Neural progenitor cell (in vitro differentiated cells): ENCODE results near the gene MX2. TPM values are rescaled to one million over a fixed set of nuclear protein-coding genes. Genes with fewer than 3 reads are reported as not detected.

ENCODE experiments used
- DNase-seq: peaks from one replicate; pipeline ENCODE4 v3.0.0-alpha.2; 2016; ENCODE audit warnings: low spot score
- H2AFZ ChIP-seq: fragments of 200-600 bp; sonication (generic); replicated peaks from 2 replicates; pipeline ENCODE4 v1.6.1; 2016; ENCODE audit warnings: antibody characterized with exemption
- H3F3A ChIP-seq: fragments of 200-600 bp; sonication (generic); 2 replicates; pipeline ENCODE4 v1.6.1; 2016; ENCODE audit warnings: antibody characterized with exemption, low read depth
- H3K27ac ChIP-seq: fragments of 200-600 bp; sonication (generic); 2 replicates; pipeline ENCODE4 v1.5.1; 2016; ENCODE audit warnings: mild to moderate bottlenecking
- H3K27me3 ChIP-seq: fragments of 200-600 bp; sonication (generic); 2 replicates; pipeline ENCODE4 v1.6.1; 2016; ENCODE audit warnings: mild to moderate bottlenecking, moderate library complexity
- H3K36me3 ChIP-seq: fragments of 200-600 bp; sonication (generic); 2 replicates; pipeline ENCODE4 v1.5.1; 2016
- H3K4me1 ChIP-seq: fragments of 200-600 bp; sonication (generic); 2 replicates; pipeline ENCODE4 v1.6.1; 2016; ENCODE audit warnings: mixed run types
- H3K4me2 ChIP-seq: fragments of 200-600 bp; sonication (generic); 2 replicates; pipeline ENCODE4 v1.6.1; 2016
- H3K4me3 ChIP-seq: fragments of 200-600 bp; sonication (generic); 2 replicates; pipeline ENCODE4 v1.5.1; 2016
- H3K79me2 ChIP-seq: fragments of 200-600 bp; sonication (generic); 2 replicates; pipeline ENCODE4 v1.6.1; 2016; ENCODE audit warnings: low read depth
- H3K9ac ChIP-seq: fragments of 200-600 bp; sonication (generic); 2 replicates; pipeline ENCODE4 v1.6.1; 2016
- H3K9me3 ChIP-seq: fragments of 200-600 bp; sonication (generic); 2 replicates; pipeline ENCODE4 v1.5.1; 2016; ENCODE audit warnings: low read depth
- H4K20me1 ChIP-seq: fragments of 200-600 bp; sonication (generic); 2 replicates; pipeline ENCODE4 v1.6.1; 2016; ENCODE audit warnings: low read depth
- H3K27ac Mint-ChIP-seq: 3 replicates; pipeline ENCODE4 v1.8.0; 2021; ENCODE audit warnings: mixed read lengths
- H3K27me3 Mint-ChIP-seq: 2 replicates; pipeline ENCODE4 v1.8.0; 2022; ENCODE audit warnings: low read depth, mild to moderate bottlenecking, inconsistent platforms, moderate library complexity, mixed read lengths; ENCODE audit not compliant: insufficient read depth
- H3K36me3 Mint-ChIP-seq: 3 replicates; pipeline ENCODE4 v1.8.0; 2021; ENCODE audit warnings: mixed read lengths
- H3K4me1 Mint-ChIP-seq: 3 replicates; pipeline ENCODE4 v1.8.0; 2021; ENCODE audit warnings: mixed read lengths
- H3K4me3 Mint-ChIP-seq: 3 replicates; pipeline ENCODE4 v1.8.0; 2021; ENCODE audit warnings: mild to moderate bottlenecking, moderate library complexity, mixed read lengths
- H3K9me3 Mint-ChIP-seq: 3 replicates; pipeline ENCODE4 v1.8.0; 2020; ENCODE audit warnings: mixed read lengths
- CTCF ChIP-seq: fragments of 200-600 bp; sonication (generic); IDR thresholded peaks from 2 replicates; pipeline ENCODE4 v1.5.1; 2017; ENCODE audit warnings: antibody characterized with exemption, mild to moderate bottlenecking
- EZH2 ChIP-seq: fragments of 200-600 bp; sonication (generic); IDR thresholded peaks from 2 replicates; pipeline ENCODE4 v1.6.1; 2017; ENCODE audit warnings: antibody characterized with exemption, mild to moderate bottlenecking, moderate library complexity
- EZH2phosphoT487 ChIP-seq: fragments of 200-600 bp; sonication (generic); IDR thresholded peaks from 2 replicates; pipeline ENCODE4 v1.6.1; 2017; ENCODE audit warnings: antibody characterized with exemption
- total RNA-seq: library from RNA; depleted of rRNA; stranded (reverse); fragments of >200 nt; gene quantifications from 2 replicates; pipeline ENCODE4 v1.2.3, GENCODE V29; 2015; ENCODE audit warnings: low replicate concordance

The MX2 gene
- total RNA-seq, 1 donor from 2014 or later = 3.3 TPM

GRCh38 chr21:41431788-41432548, 70.1 kb downstream of the MX2 start:
- no peak overlapping the region for H3K4me2 ChIP-seq
- H3K36me3 ChIP-seq = no peaks in the 10 kb centered on the region
- no peak overlapping the region for H2AFZ ChIP-seq
- no peak overlapping the region for H3K27ac Mint-ChIP-seq
- H3K4me1 Mint-ChIP-seq = peaks cover 2% of the 10 kb centered on the region
- TF ChIP-seq EZH2phosphoT487 (no peak), CTCF (no peak), EZH2 (no peak)
- peaks cover 11% of the 10 kb centered on the region for H3K27me3 Mint-ChIP-seq
- no peak for DNase-seq
- H4K20me1 ChIP-seq = no peaks in the 10 kb centered on the region
- no peaks in the 10 kb centered on the region for H3F3A ChIP-seq
- peaks cover 4% of the 10 kb centered on the region for H3K9me3 Mint-ChIP-seq
- H3K4me3 ChIP-seq = no peak overlapping the region
- H3K27me3 ChIP-seq = peaks cover 23% of the 10 kb centered on the region
- H3K79me2 ChIP-seq = no peaks in the 10 kb centered on the region
- no peak overlapping the region for H3K27ac ChIP-seq
- no peak overlapping the region for H3K9ac ChIP-seq
- H3K9me3 ChIP-seq = no peaks in the 10 kb centered on the region
- H3K4me1 ChIP-seq = no peaks in the 10 kb centered on the region
- no peak overlapping the region for H3K4me3 Mint-ChIP-seq
- no peaks in the 10 kb centered on the region for H3K36me3 Mint-ChIP-seq

- Mint-ChIP-seq H3K4me3 (no peak overlapping the region), H3K9me3 (peaks cover 4% of the 10 kb centered on the region), H3K27me3 (peaks cover 9% of the 10 kb centered on the region), H3K4me1 (peaks cover 2% of the 10 kb centered on the region), H3K36me3 (no peaks in the 10 kb centered on the region), H3K27ac (no peak overlapping the region)
- Histone ChIP-seq H3F3A (no peaks in the 10 kb centered on the region), H3K9ac (no peak overlapping the region), H4K20me1 (no peaks in the 10 kb centered on the region), H3K9me3 (no peaks in the 10 kb centered on the region), H2AFZ (no peak overlapping the region), H3K27me3 (peaks cover 15% of the 10 kb centered on the region), H3K4me1 (no peaks in the 10 kb centered on the region), H3K4me2 (no peak overlapping the region), H3K4me3 (no peak overlapping the region), H3K36me3 (no peaks in the 10 kb centered on the region), H3K27ac (no peak overlapping the region), H3K79me2 (no peaks in the 10 kb centered on the region)
- TF ChIP-seq CTCF = no peak
- TF ChIP-seq EZH2 = no peak
- no peak for TF ChIP-seq EZH2phosphoT487
- no peak for DNase-seq
Measured at GRCh38 chr21:41432562-41433460, 71.0 kb downstream of the MX2 start.

DNA sequence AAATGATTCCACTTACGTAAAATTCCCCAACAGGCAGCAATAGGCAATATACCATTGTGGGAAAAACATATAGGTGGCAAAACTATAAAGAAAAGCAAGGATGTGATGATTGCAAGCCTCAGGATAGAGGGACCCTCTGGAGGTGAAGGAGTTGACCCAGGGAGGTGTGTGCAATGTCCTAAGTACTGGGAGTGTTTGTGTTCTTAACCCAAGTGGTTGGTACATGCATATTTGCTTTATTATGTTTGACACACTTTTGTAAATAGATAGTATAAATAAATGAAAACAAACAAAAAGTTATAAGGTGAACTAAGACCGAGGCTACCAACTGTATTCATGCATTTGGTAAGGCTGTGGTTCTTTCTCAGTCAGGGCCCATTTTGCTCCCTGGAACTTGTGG, 71.7 kb downstream of the MX2 start:
- H3K79me2 ChIP-seq = no peaks in the 10 kb centered on the region
- H3K4me3 ChIP-seq = no peak overlapping the region
- H3F3A ChIP-seq = no peaks in the 10 kb centered on the region
- H3K4me2 ChIP-seq = no peak overlapping the region
- Mint-ChIP-seq H3K9me3 (peaks cover 4% of the 10 kb centered on the region), H3K4me1 (peaks cover 2% of the 10 kb centered on the region), H3K4me3 (no peak overlapping the region), H3K36me3 (no peaks in the 10 kb centered on the region), H3K27ac (no peak overlapping the region), H3K27me3 (peaks cover 3% of the 10 kb centered on the region)
- no peak overlapping the region for H3K9ac ChIP-seq
- H2AFZ ChIP-seq = no peak overlapping the region
- H3K4me1 ChIP-seq = no peaks in the 10 kb centered on the region
- H4K20me1 ChIP-seq = no peaks in the 10 kb centered on the region
- no peaks in the 10 kb centered on the region for H3K9me3 ChIP-seq
- TF ChIP-seq EZH2phosphoT487 = no peak
- TF ChIP-seq EZH2 = no peak
- no peak for TF ChIP-seq CTCF
- H3K36me3 ChIP-seq = no peaks in the 10 kb centered on the region
- H3K27ac ChIP-seq = no peak overlapping the region
- peaks cover 7% of the 10 kb centered on the region for H3K27me3 ChIP-seq
- no peak for DNase-seq
